MG63 (cell line): Measurements from ENCODE around the gene IQCE. TPM values are rescaled to one million over a fixed set of nuclear protein-coding genes. Genes with fewer than 3 reads are reported as not detected.
"Not testable (repeated sequence)": the region's sequence is repeated elsewhere in the genome, so short reads cannot be mapped to it uniquely, and the experiment has no call there.

Experiments
- DNase-seq: peaks from one replicate; pipeline ENCODE4 v3.0.0-alpha.2; 2020
- H3K27me3 ChIP-seq: fragments of 250-450 bp; sonication (Bioruptor Pico); 2 replicates; pipeline ENCODE4 v1.5.1; 2020; ENCODE audit warnings: mild to moderate bottlenecking, moderate library complexity
- H3K36me3 ChIP-seq: fragments of 250-450 bp; sonication (Bioruptor Pico); 2 replicates; pipeline ENCODE4 v1.5.1; 2020; ENCODE audit warnings: mild to moderate bottlenecking, moderate library complexity
- H3K4me3 ChIP-seq: fragments of 250-450 bp; sonication (Bioruptor Pico); 2 replicates; pipeline ENCODE4 v1.5.1; 2020; ENCODE audit warnings: mild to moderate bottlenecking, moderate library complexity
- H3K9me3 ChIP-seq: fragments of 250-450 bp; sonication (Bioruptor Pico); 2 replicates; pipeline ENCODE4 v1.5.1; 2020; ENCODE audit warnings: mild to moderate bottlenecking, moderate library complexity
- total RNA-seq: library from RNA; depleted of rRNA; stranded (reverse); fragments of >200 nt; shearing (Covaris generic); gene quantifications from 2 replicates; pipeline ENCODE4 v1.2.3, GENCODE V29; 2014; ENCODE audit warnings: low replicate concordance

Gene IQCE
- total RNA-seq, 1 experiment from 2014 or later = 18.2 TPM

DNA sequence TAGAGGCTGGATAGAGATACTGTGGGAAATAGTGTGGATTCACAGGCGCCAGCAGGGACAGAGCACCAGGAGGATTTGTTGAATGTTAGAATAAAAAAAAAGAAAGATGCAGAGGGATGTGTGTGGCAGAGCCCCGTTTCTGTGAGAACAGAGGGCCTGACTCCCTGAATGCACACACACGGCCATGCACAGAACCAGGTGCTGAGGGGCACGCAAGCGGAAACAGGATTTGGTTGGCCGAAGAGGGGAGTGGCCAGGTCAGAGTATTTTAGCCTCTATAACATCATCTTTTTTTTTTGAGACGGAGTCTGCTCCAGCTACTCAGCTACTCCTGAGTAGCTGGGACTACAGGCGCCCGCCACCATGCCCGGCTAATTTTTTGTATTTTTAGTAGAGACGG is 21.9 kb downstream of the IQCE start:
- no peak for DNase-seq
- Histone ChIP-seq H3K4me3 (no peak overlapping the region), H3K9me3 (no peaks in the 10 kb centered on the region), H3K36me3 (peaks cover 9% of the 10 kb centered on the region), H3K27me3 (no peaks in the 10 kb centered on the region)

DNA sequence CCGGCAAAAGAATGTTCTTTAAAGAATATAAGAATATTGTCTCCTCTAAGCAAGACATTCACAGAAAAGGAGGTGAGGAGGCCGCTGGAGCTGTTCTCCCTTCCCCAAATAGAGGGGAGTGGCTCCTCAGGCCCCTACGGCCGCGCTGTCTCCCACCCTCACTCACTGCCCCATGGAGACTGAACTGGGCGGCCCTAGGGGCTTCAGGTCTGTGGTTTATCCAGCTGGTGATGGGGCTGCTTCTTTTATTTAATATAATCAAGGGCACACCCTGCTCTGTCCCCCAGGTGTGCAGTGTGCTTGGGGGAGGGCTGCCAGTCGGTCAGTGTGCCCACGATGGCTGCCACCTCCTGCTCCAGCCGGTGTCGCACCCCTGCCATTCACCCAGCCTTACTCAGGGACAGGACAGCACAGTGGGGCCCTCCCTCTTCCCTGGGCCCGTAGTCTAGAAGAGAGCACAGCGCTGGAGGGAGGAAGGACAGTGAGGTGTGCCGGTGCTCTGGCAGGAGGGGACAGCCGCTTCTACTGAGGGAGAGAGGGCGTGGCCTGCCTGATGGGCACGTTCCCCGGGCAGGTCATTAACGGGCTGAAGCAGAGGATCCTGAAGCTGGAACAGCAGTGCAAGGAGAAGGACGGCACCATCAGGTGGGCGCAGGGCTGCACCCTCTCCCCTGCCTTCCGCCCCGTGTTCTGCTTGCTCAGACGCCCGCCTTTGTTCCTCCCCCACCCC is 23.4 kb downstream of the IQCE start:
- no peaks in the 10 kb centered on the region for H3K9me3 ChIP-seq
- H3K27me3 ChIP-seq = no peaks in the 10 kb centered on the region
- H3K4me3 ChIP-seq = no peak overlapping the region
- peaks cover 11% of the 10 kb centered on the region for H3K36me3 ChIP-seq
- DNase-seq = no peak

DNA sequence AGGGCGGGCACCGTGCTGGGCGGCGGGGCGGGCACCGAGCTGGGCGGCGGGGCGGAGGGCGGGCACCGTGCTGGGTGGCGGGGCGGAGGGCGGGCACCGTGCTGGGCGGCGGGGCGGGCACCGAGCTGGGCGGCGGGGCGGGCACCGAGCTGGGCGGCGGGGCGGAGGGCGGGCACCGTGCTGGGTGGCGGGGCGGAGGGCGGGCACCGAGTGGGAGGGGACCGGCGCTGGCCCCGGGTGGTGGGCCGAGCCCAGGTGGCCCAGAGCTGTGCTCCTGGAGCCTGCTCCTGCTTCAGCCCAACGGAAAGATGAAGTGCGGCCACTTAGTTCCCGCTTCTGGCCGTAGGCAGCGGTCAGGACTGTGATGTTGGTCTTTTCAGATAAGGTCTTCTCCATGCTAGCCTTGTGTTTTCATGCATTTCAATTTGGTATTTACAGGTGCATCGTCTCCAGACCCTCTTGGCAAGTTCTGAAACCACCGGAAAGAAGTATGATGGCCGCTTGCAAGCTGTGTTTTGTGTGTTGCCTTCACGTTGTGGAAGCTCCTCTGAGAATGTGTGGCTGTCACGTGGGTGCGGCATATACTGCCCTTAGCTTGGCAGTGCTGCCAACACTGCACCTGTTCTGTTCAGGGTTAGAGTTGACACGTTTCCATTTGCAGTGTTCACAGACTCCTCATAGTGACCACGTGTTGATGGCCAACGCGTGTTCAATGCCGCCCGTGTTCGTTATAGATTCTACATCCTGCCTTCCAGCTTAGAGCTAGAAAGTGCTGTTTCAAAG is 25.2 kb downstream of the IQCE start:
- Histone ChIP-seq H3K9me3 (no peaks in the 10 kb centered on the region), H3K27me3 (no peaks in the 10 kb centered on the region), H3K4me3 (no peak overlapping the region)

DNA sequence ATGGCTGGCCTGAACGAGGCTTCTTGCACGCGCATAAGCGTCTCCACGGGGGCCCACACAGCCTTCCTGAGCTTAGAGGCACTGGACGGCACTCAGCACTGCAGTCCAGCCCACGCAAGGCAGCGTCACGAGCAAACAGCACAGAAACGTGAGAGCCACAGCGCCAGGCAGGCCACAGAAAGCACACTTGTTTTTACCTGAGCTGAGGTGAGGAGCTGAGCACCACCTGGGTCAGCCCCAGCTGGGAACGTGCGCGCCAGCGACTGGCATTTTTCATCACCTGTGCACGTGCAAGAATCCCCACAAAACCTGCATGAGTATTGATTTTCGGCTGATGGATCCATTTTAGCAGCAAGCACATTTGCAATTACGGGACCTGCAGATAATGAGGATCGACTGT is 26.7 kb downstream of the IQCE start:
- H3K9me3 ChIP-seq = no peaks in the 10 kb centered on the region
- peaks cover 11% of the 10 kb centered on the region for H3K36me3 ChIP-seq
- DNase-seq = no peak
- H3K27me3 ChIP-seq = no peaks in the 10 kb centered on the region
- no peak overlapping the region for H3K4me3 ChIP-seq

More for the DNA sequence above, 25.2 kb downstream of the IQCE start:
- DNase-seq = no peak
- H3K36me3 ChIP-seq = peaks cover 11% of the 10 kb centered on the region

DNA sequence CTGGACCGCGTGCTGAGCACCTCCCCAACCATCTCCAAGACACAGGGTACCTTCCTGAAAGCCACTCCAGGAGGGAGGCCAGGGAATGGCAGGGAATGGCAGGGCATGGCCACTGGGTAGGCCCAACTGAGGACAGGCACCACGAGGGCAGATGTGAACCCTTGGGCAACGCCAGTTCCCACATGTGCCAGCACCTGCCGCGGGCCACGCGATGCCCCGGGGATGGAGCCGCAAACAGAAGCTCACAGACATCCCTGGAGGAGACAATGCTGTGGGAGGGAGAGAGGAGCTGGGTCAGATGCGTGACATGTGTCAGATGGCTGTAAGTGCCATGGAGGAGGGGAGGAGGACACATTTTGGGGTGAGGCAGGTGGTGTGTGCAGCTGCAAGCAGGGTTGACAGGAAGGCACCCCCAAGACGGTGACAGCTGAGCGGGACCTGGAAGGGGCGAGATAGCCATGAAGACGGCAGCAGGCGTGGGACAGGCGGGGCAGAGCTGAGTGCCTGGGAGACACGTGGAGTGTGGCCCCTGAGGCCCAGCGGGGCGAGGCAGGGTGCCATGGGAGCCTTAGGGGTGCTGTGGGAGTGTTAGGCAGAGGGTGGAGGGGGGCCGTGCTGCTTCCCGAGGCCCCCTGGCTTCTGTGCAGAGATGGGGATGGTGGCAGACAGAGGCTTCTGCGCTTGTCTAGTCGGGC is 27.7 kb downstream of the IQCE start:
- no peak for DNase-seq
- no peaks in the 10 kb centered on the region for H3K9me3 ChIP-seq
- H3K36me3 ChIP-seq = peaks cover 11% of the 10 kb centered on the region

DNA sequence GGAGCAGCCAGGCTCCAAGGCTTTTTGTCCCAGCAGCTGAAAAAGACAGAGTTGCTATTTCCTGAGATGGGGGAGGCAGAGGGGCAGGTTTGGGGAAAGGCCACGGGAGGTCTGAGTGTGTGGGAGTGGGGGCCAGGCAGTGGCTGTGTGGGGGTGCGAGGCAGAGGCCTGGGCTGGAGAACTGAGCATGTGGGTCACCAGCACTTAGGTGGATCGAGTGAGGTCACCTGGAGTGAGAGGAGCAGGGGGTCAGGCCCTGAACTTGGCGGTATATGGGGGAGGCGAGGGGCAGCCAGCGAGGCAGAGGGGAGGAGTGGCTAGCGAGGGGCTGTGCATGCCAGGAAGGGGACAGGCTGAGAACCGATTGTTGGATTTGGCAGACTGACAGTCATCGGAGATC is 28.4 kb downstream of the IQCE start:
- no peak for DNase-seq
- H3K36me3 ChIP-seq = peaks cover 11% of the 10 kb centered on the region

More for the DNA sequence above, 27.7 kb downstream of the IQCE start:
- Histone ChIP-seq H3K4me3 (no peak overlapping the region), H3K27me3 (no peaks in the 10 kb centered on the region)

DNA sequence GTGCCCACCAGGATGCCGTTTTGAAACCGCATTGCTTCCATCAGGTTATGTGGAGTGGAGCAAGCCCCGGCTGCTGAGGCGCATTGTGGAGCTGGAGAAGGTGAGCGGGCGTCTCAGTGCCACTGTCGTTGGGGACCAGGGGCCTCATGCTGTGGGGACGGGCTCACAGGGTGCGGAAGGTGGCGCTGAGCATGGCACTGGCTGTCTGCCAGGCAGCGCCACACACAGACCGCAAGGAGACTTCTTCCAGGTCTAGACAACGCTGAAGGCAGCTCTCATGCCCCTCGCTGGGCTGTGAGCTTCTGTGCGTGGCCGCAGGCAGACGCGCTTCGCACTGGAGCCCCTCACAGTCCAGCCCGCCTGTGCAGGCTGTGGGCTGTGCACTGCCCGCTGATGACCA is 29.0 kb downstream of the IQCE start:
- H3K36me3 ChIP-seq = peaks cover 11% of the 10 kb centered on the region
- no peaks in the 10 kb centered on the region for H3K27me3 ChIP-seq
- no peak for DNase-seq
- H3K4me3 ChIP-seq = no peak overlapping the region
- H3K9me3 ChIP-seq = no peaks in the 10 kb centered on the region

More for the DNA sequence above, 28.4 kb downstream of the IQCE start:
- H3K4me3 ChIP-seq = no peak overlapping the region
- H3K9me3 ChIP-seq = no peaks in the 10 kb centered on the region
- no peaks in the 10 kb centered on the region for H3K27me3 ChIP-seq

DNA sequence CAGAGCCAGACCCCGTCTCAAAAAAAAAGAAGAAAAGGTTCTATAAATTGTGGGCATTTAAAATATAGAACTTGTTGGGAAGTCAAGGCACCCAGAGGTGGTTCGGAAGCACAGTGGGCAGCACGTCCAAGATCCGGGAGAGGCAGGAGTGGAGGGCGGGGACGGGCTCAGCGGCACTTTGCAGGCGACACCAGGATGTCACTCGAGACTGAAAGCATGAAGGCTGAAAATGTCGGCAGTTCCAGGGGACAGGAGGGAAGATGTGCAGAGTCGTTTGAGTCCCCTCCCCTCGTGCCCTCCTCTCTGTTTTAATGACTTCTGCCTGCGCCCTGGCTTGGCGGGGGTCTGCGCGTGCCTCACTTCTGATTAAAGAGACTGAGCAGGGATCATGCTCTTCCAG is 30.6 kb downstream of the IQCE start:
- DNase-seq = no peak
- H3K9me3 ChIP-seq = no peaks in the 10 kb centered on the region
- peaks cover 8% of the 10 kb centered on the region; the same call in 1 of the 2 replicates for H3K36me3 ChIP-seq
- no peak overlapping the region for H3K4me3 ChIP-seq
- no peaks in the 10 kb centered on the region for H3K27me3 ChIP-seq

DNA sequence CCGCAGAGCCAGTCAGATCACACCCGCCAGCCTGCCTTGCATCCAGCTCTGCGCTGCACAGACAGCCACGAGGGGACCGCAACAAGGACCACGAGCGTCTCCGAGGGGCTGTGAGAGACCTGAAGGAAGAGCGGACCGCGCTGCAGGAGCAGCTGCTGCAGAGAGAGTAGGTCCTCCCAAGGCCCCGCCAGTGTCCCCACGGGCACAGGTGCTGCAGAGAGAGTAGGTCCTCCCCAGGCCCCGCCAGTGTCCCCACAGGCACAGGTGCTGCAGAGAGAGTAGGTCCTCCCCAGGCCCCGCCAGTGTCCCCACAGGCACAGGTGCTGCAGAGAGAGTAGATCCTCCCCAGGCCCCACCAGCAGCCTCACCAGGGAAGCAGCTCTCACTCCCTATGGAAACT is 31.2 kb downstream of the IQCE start:
- H3K27me3 ChIP-seq, H3K9me3 ChIP-seq, H3K4me3 ChIP-seq, H3K36me3 ChIP-seq, DNase-seq: not testable (repeated sequence)

DNA sequence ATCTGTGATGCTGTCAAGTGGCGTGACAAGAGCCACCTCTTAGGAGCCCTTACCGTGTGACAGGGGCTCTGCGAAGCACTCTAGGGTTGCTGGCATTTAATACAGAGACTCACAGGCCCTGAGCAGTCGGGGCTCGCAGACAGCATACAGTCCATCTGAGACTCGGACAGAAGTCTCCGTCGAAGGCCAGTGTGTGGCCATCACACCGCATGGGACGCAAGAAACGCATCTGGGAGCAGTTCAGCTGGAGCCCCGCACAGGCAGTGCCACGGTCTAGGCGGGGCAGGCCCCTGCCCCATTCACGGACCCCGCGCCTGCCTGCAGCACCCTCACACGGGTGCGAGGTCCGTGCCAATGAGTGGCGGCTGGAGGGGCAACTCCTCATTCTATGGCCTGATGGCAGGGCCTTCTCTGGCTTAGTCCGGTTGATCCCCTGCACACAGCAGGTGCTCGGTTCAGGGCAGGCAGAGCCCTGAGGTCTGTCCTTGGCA is 33.6 kb downstream of the IQCE start:
- peaks cover 2% of the 10 kb centered on the region; the same call in 1 of the 2 replicates for H3K36me3 ChIP-seq
- no peaks in the 10 kb centered on the region for H3K9me3 ChIP-seq
- no peak overlapping the region for H3K4me3 ChIP-seq
- no peak for DNase-seq
- no peaks in the 10 kb centered on the region for H3K27me3 ChIP-seq

DNA sequence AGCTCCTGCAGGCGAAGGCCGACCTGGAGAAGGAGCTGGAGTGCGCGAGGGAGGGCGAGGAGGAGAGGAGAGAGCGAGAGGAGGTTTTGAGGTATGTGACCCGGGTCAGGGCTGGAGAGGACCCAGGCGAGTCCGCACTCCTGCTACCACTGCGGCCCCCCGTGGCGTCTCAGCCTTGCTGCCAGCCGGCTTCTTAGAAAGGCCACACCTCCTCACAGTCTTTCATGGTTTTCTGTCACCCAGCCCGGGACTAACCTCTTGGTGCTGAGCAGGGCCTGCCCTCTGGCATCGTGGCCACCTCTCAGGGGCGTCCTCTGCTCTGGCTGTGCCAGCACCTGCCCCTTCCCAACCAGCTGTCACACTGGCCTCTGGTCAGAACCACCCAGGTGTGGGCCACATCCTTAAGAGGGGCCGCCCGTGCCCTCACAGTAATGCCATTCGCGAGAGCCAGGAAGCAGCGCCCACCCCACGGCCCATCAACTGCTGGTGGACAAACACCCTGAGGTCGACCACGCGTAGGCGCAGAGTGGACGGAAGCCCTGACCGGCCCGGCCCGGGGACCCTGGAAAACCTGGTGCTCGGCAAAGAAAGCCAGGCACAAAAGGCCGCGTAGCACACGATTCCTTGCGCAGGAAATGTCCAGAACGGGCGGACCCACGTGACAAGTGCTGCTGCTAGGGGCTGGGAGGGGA is 34.4 kb downstream of the IQCE start:
- DNase-seq = no peak
- Histone ChIP-seq H3K36me3 (peaks cover 2% of the 10 kb centered on the region; the same call in 1 of the 2 replicates), H3K9me3 (no peaks in the 10 kb centered on the region), H3K27me3 (no peaks in the 10 kb centered on the region), H3K4me3 (no peak overlapping the region)

DNA sequence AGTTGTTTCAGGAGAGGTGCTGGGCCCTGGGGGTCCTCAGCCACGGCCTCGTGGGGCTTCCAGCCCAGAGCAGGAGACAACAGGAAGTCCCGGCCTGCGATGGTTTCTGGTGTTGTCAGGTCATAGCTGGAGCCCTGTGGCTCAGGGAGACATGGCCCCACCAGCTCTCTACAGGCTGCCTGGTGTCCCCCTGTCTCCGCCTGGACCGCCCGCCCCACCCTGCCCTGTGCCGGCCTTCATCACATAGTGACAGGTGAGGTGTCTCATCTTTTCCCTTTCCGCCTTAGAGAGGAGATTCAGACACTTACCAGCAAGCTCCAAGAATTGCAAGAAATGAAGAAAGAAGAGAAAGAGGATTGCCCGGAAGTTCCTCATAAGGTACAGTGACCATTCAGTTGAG is 35.8 kb downstream of the IQCE start:
- no peaks in the 10 kb centered on the region for H3K27me3 ChIP-seq
- H3K36me3 ChIP-seq = peaks cover 2% of the 10 kb centered on the region; the same call in 1 of the 2 replicates

DNA sequence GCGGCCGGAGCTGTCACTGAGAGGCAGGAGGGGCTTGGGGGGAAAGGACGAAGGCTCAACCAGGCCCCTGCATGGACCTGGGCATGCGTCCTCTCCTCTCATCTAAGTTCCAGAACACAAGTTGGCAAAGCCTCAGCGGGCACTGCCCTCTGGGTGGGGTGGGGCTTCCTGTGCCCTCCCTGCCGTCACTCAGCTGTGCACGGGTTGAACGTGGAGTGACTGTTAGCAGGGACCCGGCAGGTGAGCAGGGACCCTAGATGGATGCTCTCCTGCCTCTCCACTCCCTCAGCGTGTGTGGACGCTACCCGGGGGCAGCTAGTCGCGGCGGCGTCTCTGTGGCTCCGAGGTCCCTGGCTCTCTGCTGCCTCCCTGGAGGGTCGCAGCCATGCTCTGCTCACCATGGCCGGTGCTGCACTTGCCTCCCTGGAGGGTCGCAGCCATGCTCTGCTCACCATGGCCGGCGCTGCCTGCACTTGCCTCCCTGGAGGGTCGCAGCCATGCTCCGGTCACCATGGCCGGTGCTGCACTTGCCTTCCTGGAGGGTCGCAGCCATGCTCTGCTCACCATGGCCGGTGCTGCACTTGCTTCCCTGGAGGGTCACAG is 36.6 kb downstream of the IQCE start:
- no peak overlapping the region for H3K4me3 ChIP-seq
- H3K36me3 ChIP-seq = peaks cover 2% of the 10 kb centered on the region
- DNase-seq = no peak
- no peaks in the 10 kb centered on the region for H3K9me3 ChIP-seq
- no peaks in the 10 kb centered on the region for H3K27me3 ChIP-seq

More for the DNA sequence above, 35.8 kb downstream of the IQCE start:
- Histone ChIP-seq H3K9me3 (no peaks in the 10 kb centered on the region), H3K4me3 (no peak overlapping the region)
- no peak for DNase-seq

DNA sequence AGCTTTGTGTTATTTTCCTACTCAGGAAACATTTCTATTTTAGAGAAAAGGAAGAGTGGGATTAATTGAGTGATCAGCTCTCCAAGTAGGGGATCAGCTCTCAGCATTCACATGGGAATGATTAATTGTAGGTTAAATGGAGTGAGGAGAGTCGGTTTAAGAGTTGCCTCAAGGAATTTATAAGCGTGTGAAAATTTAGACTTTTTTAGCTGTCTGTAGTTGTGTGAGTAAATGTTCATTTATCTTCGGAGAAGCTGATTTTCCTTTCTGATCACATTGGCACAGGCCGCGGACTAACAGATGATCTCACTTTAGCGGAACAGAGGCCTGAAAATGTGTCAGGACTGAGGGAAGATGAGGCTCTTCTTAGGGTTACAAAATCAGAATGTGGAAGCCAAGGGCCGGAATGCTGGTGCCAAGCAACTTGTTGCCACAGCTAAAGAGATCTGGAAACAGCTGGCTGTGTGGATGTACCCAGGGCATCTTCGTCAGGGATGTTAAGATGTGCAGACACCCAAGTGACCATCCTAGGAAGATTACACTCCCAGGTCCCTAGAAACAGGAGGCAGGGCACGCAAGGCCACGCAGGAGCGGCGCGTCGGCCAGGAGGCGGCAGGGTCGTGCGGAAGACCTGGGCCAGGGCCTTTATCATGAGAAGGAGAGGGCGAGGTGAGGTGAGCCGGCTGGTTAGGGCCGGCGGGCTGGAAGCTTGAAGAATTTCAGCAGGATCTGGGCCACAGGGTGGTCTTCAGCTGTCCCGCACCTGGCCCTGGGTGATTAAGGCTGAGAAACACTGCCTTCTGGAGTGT is 37.9 kb downstream of the IQCE start:
- DNase-seq = no peak
- Histone ChIP-seq H3K4me3 (no peak overlapping the region), H3K36me3 (peaks cover 2% of the 10 kb centered on the region), H3K27me3 (no peaks in the 10 kb centered on the region), H3K9me3 (no peaks in the 10 kb centered on the region)

DNA sequence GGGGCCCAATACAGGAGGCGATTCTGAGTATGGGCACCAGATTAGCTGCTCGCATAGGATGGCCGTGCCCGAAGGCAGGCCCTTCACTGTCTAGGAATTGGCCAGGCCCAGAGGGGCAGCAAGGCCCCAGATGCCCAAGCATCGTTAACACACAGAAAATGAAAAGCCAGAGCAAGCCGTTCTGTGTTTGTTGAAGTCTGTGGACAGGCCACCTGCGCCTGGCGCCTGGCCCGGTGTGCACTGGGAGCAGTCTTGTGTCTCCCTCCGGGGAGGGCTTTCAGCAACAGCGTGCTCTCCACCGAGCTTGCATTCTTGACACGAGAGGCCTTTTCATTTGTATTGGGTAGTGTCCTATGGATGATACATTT is 38.5 kb downstream of the IQCE start:
- Histone ChIP-seq H3K4me3 (no peak overlapping the region), H3K36me3 (peaks cover 2% of the 10 kb centered on the region)
- DNase-seq = no peak

More for the DNA sequence above, 38.5 kb downstream of the IQCE start:
- no peaks in the 10 kb centered on the region for H3K27me3 ChIP-seq
- no peaks in the 10 kb centered on the region for H3K9me3 ChIP-seq
